Kidney epithelial cell (primary cell): ENCODE measurements around the gene AFG1L. TPM values are rescaled to one million over a fixed set of nuclear protein-coding genes. Genes with fewer than 3 reads are reported as not detected.

Source experiments
- DNase-seq: peaks from one replicate; pipeline ENCODE4 v3.0.0-alpha.2; 2010; ENCODE audit warnings: low read depth
- H3K27me3 ChIP-seq: 2 replicates; pipeline ENCODE4 v1.6.0; 2011; ENCODE audit warnings: low read length; ENCODE audit not compliant: control insufficient read depth, insufficient read depth
- H3K36me3 ChIP-seq: 2 replicates; pipeline ENCODE4 v1.5.1; 2011; ENCODE audit warnings: low read length; ENCODE audit not compliant: control insufficient read depth, insufficient read depth
- H3K4me3 ChIP-seq: 2 replicates; pipeline ENCODE4 v1.5.1; 2011; ENCODE audit warnings: low read depth, mild to moderate bottlenecking, control low read depth, low read length
- CTCF ChIP-seq: IDR thresholded peaks from 2 replicates; pipeline ENCODE4 v1.5.1; 2011; ENCODE audit warnings: mild to moderate bottlenecking, moderate library complexity, low read length, control low read depth, inconsistent platforms; ENCODE audit not compliant: insufficient read depth, poor library complexity, severe bottlenecking
- total RNA-seq: library from RNA; depleted of rRNA; stranded (reverse); fragments of >200 nt; gene quantifications from 2 replicates; pipeline ENCODE4 v1.2.3, GENCODE V29; 2015

AFG1L gene
- total RNA-seq, 1 donor from 2014 or later: 3.6 TPM

- no peak for TF ChIP-seq CTCF
- Histone ChIP-seq H3K27me3 (no peaks in the 10 kb centered on the region), H3K4me3 (no peak overlapping the region), H3K36me3 (no peaks in the 10 kb centered on the region)
- no peak for DNase-seq
Measured at GRCh38 chr6:108363889-108364313, 69.0 kb downstream of the AFG1L start.

GRCh38 chr6:108364470-108364869 is 69.6 kb downstream of the AFG1L start:
- no peak for TF ChIP-seq CTCF
- H3K36me3 ChIP-seq: no peaks in the 10 kb centered on the region
- no peak overlapping the region for H3K4me3 ChIP-seq
- no peak for DNase-seq
- no peaks in the 10 kb centered on the region for H3K27me3 ChIP-seq

GRCh38 chr6:108365478-108365877 is 70.6 kb downstream of the AFG1L start:
- H3K4me3 ChIP-seq: no peak overlapping the region
- H3K27me3 ChIP-seq: no peaks in the 10 kb centered on the region
- DNase-seq: no peak
- no peak for TF ChIP-seq CTCF
- no peaks in the 10 kb centered on the region for H3K36me3 ChIP-seq

- no peak overlapping the region for H3K4me3 ChIP-seq
- no peaks in the 10 kb centered on the region for H3K27me3 ChIP-seq
- H3K36me3 ChIP-seq: no peaks in the 10 kb centered on the region
- no peak for TF ChIP-seq CTCF
- no peak for DNase-seq
Measured at GRCh38 chr6:108366236-108366635, 71.4 kb downstream of the AFG1L start.

DNA sequence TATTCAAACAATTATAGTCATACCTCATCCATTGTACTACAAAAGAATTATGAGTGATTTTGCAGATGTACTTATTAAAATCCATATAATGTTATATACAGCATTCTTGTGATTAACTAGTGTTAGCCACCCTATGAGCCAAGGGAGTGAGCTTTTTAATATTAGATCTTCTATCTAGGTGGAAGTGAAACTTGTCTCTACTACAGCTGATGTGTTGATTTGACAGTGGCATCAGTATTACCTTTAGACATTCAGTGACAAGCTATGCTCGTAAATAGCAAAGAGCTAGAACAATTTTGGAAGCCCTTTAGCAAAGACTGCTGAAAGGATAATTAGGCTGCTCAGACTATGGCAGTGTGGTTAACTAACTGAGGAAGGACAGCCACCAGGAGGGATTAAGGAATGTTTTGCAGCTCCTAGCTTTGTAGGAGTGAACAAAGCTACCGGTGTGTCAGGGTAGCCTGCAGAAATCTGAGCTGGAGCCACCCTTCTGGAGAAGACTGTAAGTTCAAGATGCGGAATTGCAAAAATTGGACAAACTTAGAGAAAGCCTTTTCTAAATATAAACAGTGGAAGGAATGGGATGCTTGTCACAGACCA is 73.7 kb downstream of the AFG1L start:
- H3K27me3 ChIP-seq: no peaks in the 10 kb centered on the region
- DNase-seq: no peak

More for the DNA sequence above, 73.7 kb downstream of the AFG1L start:
- Histone ChIP-seq H3K36me3 (no peaks in the 10 kb centered on the region), H3K4me3 (no peak overlapping the region)
- TF ChIP-seq CTCF: no peak
